DND-41 (cell line): ENCODE measurements around the gene SERAC1.

Source experiments
- ATAC-seq: fragments of 200-7000 bp; cut with Tn5 transposase; 3 replicates; pipeline ENCODE4 v1.9.1; 2021; ENCODE audit warnings: low read depth; ENCODE audit not compliant: insufficient read depth
- DNase-seq: peaks from one replicate; pipeline ENCODE4 v3.0.0-alpha.2; 2020
- H2AFZ ChIP-seq: 2 replicates; pipeline ENCODE4 v1.6.0; 2012; ENCODE audit warnings: low read depth, low read length
- H3K27ac ChIP-seq: 2 replicates; pipeline ENCODE4 v1.5.1; 2012; ENCODE audit warnings: low read length, inconsistent platforms
- H3K27me3 ChIP-seq: fragments of 200-600 bp; sonication (generic); 2 replicates; pipeline ENCODE4 v1.6.0; 2012; ENCODE audit warnings: low read length, mild to moderate bottlenecking, inconsistent platforms; ENCODE audit not compliant: insufficient read depth, poor library complexity
- H3K36me3 ChIP-seq: 2 replicates; pipeline ENCODE4 v1.5.1; 2012; ENCODE audit warnings: low read length, inconsistent platforms; ENCODE audit not compliant: insufficient read depth
- H3K4me1 ChIP-seq: 2 replicates; pipeline ENCODE4 v1.5.1; 2012; ENCODE audit warnings: mild to moderate bottlenecking, low read length; ENCODE audit not compliant: insufficient read depth
- H3K4me2 ChIP-seq: 2 replicates; pipeline ENCODE4 v1.6.0; 2012; ENCODE audit warnings: mild to moderate bottlenecking, moderate library complexity, low read length, inconsistent platforms; ENCODE audit not compliant: insufficient read depth
- H3K4me3 ChIP-seq, 2 experiments: fragments of 200-600 bp in 1 of 2; shearing (Covaris generic) in 1 of 2; 2 replicates each; pipeline ENCODE4 v1.5.1; 2012 to 2016; ENCODE audit warnings: inconsistent platforms in 2 of 2, low read length in 2 of 2, mild to moderate bottlenecking in 2 of 2, low read depth in 1 of 2, moderate library complexity in 1 of 2
- H3K79me2 ChIP-seq: 2 replicates; pipeline ENCODE4 v1.6.0; 2012; ENCODE audit warnings: low read length, inconsistent platforms; ENCODE audit not compliant: insufficient read depth
- H3K9ac ChIP-seq: 2 replicates; pipeline ENCODE4 v1.6.0; 2012; ENCODE audit warnings: low read depth, mild to moderate bottlenecking, inconsistent platforms, low read length, moderate library complexity
- H3K9me3 ChIP-seq: 2 replicates; pipeline ENCODE4 v1.5.1; 2012; ENCODE audit warnings: low read length, moderate library complexity, mild to moderate bottlenecking, inconsistent platforms; ENCODE audit not compliant: insufficient read depth, severe bottlenecking
- H4K20me1 ChIP-seq: 2 replicates; pipeline ENCODE4 v1.6.0; 2012; ENCODE audit warnings: low read length; ENCODE audit not compliant: insufficient read depth
- CTCF ChIP-seq: IDR thresholded peaks from 2 replicates; pipeline ENCODE4 v1.5.1; 2012; ENCODE audit warnings: borderline replicate concordance, low read length, moderate library complexity, mild to moderate bottlenecking; ENCODE audit not compliant: poor library complexity, severe bottlenecking; ENCODE audit errors: extremely low read depth
- EZH2 ChIP-seq: IDR thresholded peaks from 3 replicates; pipeline ENCODE4 v1.6.1; 2012; ENCODE audit warnings: borderline replicate concordance, low read depth, mild to moderate bottlenecking, moderate library complexity, low read length, inconsistent platforms; ENCODE audit not compliant: severe bottlenecking

The SERAC1 gene

GRCh38 chr6:158068893-158069799 lies 98.9 kb downstream of the SERAC1 start:
- H3K9me3 ChIP-seq: no peaks in the 10 kb centered on the region
- no peaks in the 10 kb centered on the region for H3K27me3 ChIP-seq
- H3K36me3 ChIP-seq: peaks cover 63% of the 10 kb centered on the region
- TF ChIP-seq EZH2: no peak
- no peak for TF ChIP-seq CTCF
- H3K4me2 ChIP-seq: no peak overlapping the region
- no peaks in the 10 kb centered on the region for H4K20me1 ChIP-seq
- H3K4me3 ChIP-seq: no peak overlapping the region
- no peak overlapping the region for H3K27ac ChIP-seq
- peaks cover 10% of the 10 kb centered on the region for H3K4me1 ChIP-seq
- DNase-seq (no peak), ATAC-seq (no peak)
- H2AFZ ChIP-seq: no peak overlapping the region
- H3K79me2 ChIP-seq: no peaks in the 10 kb centered on the region
- H3K9ac ChIP-seq: no peak overlapping the region

GRCh38 chr6:158068156-158068892 lies 99.7 kb downstream of the SERAC1 start:
- Histone ChIP-seq H3K36me3 (peaks cover 70% of the 10 kb centered on the region), H3K9ac (no peak overlapping the region), H3K27me3 (no peaks in the 10 kb centered on the region), H3K27ac (no peak overlapping the region), H4K20me1 (no peaks in the 10 kb centered on the region), H3K4me3 (no peak overlapping the region), H3K79me2 (no peaks in the 10 kb centered on the region), H3K4me2 (no peak overlapping the region), H3K9me3 (no peaks in the 10 kb centered on the region), H2AFZ (no peak overlapping the region), H3K4me1 (peaks cover 10% of the 10 kb centered on the region)
- no peak for TF ChIP-seq EZH2
- ATAC-seq (no peak), DNase-seq (no peak)

GRCh38 chr6:158067436-158068015 lies 100.5 kb downstream of the SERAC1 start:
- H3K27ac ChIP-seq: no peak overlapping the region

More at GRCh38 chr6:158067436-158068015, 100.5 kb downstream of the SERAC1 start:
- no peak overlapping the region for H3K4me2 ChIP-seq
- H3K27me3 ChIP-seq: no peaks in the 10 kb centered on the region
- no peak overlapping the region for H2AFZ ChIP-seq
- no peaks in the 10 kb centered on the region for H3K79me2 ChIP-seq
- ATAC-seq (no peak), DNase-seq (no peak)
- H3K9me3 ChIP-seq: no peaks in the 10 kb centered on the region
- peaks cover 10% of the 10 kb centered on the region for H3K4me1 ChIP-seq
- TF ChIP-seq CTCF: no peak
- no peak for TF ChIP-seq EZH2
- H3K36me3 ChIP-seq: peaks cover 70% of the 10 kb centered on the region
- no peaks in the 10 kb centered on the region for H4K20me1 ChIP-seq
- no peak overlapping the region for H3K9ac ChIP-seq
- H3K4me3 ChIP-seq: no peak overlapping the region
